GM12878 (cell line): Measurements from ENCODE around the gene TXLNB. TPM values are rescaled to one million over a fixed set of nuclear protein-coding genes. Genes with fewer than 3 reads are reported as not detected.

ENCODE experiments used
- ATAC-seq: fragments of 200-7000 bp; cut with Tn5 transposase; 3 replicates; pipeline ENCODE4 v1.9.1; 2020; ENCODE audit warnings: mild to moderate bottlenecking, moderate library complexity
- BruUV-seq: library from RNA; stranded (reverse); fragments of 400-500 nt; replicated peaks from 2 replicates; lab custom pipeline; 2021; lab: Mats Ljungman, UMichigan
- CTCF ChIA-PET: fragments of 300-600 bp; sonication (Branson Sonifier 250); formaldehyde crosslinking; extraction: SDS; loops from one replicate; lab custom pipeline; 2021; ENCODE audit warnings: inconsistent platforms; lab: Yijun Ruan, JAX
- POLR2A ChIA-PET: fragments of 350-600 bp; formaldehyde crosslinking; extraction: SDS; loops from one replicate; lab custom pipeline; 2021; ENCODE audit warnings: inconsistent platforms; lab: Charles Lee
- RAD21 ChIA-PET: fragments of 300-600 bp; sonication (Branson Sonifier 250); formaldehyde crosslinking; loops from one replicate; lab custom pipeline; 2023; ENCODE audit warnings: antibody characterized with exemption; ENCODE audit not compliant: unreplicated experiment; lab: Charles Lee
- SMC1A ChIA-PET: fragments of 300-600 bp; sonication (Branson Sonifier 250); formaldehyde crosslinking; loops from one replicate; lab custom pipeline; 2023; ENCODE audit not compliant: unreplicated experiment, uncharacterized antibody; lab: Charles Lee
- DNase-seq: peaks from one replicate; pipeline ENCODE4 v3.0.0-alpha.2; 2011; ENCODE audit warnings: low read depth, low spot score
- FAIRE-seq: peaks from 3 replicates; lab custom pipeline; 2011; peaks lifted over from hg19 to GRCh38; lab: Jason Lieb, UNC
- H2AFZ ChIP-seq: 2 replicates; pipeline ENCODE4 v1.6.0; 2011; ENCODE audit warnings: low read depth, low read length, control low read depth; ENCODE audit not compliant: control insufficient read depth
- H3K27ac ChIP-seq: 2 replicates; pipeline ENCODE4 v1.5.1; 2011; ENCODE audit warnings: control low read depth; ENCODE audit not compliant: control insufficient read depth, insufficient read depth
- H3K27me3 ChIP-seq, 2 experiments: replicated peaks in 1 of 2; 2 replicates each; pipeline versions ENCODE4 v1.6.0 to v1.6.1; 2011; ENCODE audit warnings: low read length in 1 of 2; ENCODE audit not compliant: control insufficient read depth in 2 of 2, insufficient read depth in 2 of 2
- H3K36me3 ChIP-seq, 2 experiments: 2 replicates each; pipeline ENCODE4 v1.5.1; 2011; ENCODE audit warnings: low read length in 1 of 2; ENCODE audit not compliant: control insufficient read depth in 2 of 2, insufficient read depth in 2 of 2
- H3K4me1 ChIP-seq: 2 replicates; pipeline ENCODE4 v1.6.1; 2011; ENCODE audit warnings: mild to moderate bottlenecking, low read length, moderate library complexity, mixed read lengths; ENCODE audit not compliant: control insufficient read depth, insufficient read depth
- H3K4me2 ChIP-seq: 2 replicates; pipeline ENCODE4 v1.6.0; 2011; ENCODE audit warnings: control low read depth; ENCODE audit not compliant: control insufficient read depth, insufficient read depth
- H3K4me3 ChIP-seq: fragments of 200-600 bp; sonication (generic); 2 replicates; pipeline ENCODE4 v1.5.1; 2016
- H3K79me2 ChIP-seq: 2 replicates; pipeline ENCODE4 v1.6.0; 2011; ENCODE audit warnings: low read length; ENCODE audit not compliant: control insufficient read depth, insufficient read depth
- H3K9ac ChIP-seq: 2 replicates; pipeline ENCODE4 v1.8.0; 2011; ENCODE audit warnings: low read length, control low read depth, mixed read lengths; ENCODE audit not compliant: control insufficient read depth, insufficient read depth
- H3K9me3 ChIP-seq: replicated peaks from 3 replicates; pipeline ENCODE4 v1.5.1; 2011; ENCODE audit warnings: mild to moderate bottlenecking, low read length; ENCODE audit not compliant: control insufficient read depth, insufficient read depth
- H4K20me1 ChIP-seq: 2 replicates; pipeline ENCODE4 v1.6.0; 2011; ENCODE audit not compliant: control insufficient read depth, insufficient read depth
- ASH2L ChIP-seq: fragments of 300-600, 200-600 bp; sonication (generic); IDR thresholded peaks from 2 replicates; pipeline ENCODE4 v1.6.1; 2017; ENCODE audit warnings: low read depth, mild to moderate bottlenecking, borderline replicate concordance
- FOXM1 ChIP-seq: IDR thresholded peaks from 2 replicates; pipeline ENCODE4 v1.6.1; 2012; ENCODE audit warnings: low read depth, mild to moderate bottlenecking, inconsistent platforms, low read length, moderate library complexity
- PRDM15 ChIP-seq: fragments of 450-650 bp; formaldehyde crosslinking; IDR thresholded peaks from 2 replicates; pipeline ENCODE4 v1.4.0; 2020; ENCODE audit warnings: mild to moderate bottlenecking, moderate library complexity
- WGBS: methylation state at CpG from one replicate; pipeline ENCODE4 v1.1.6; 2016; ENCODE audit warnings: low lambda C conversion rate; ENCODE audit not compliant: insufficient replicate concordance, insufficient coverage; ENCODE audit errors: missing lambda C conversion rate; 5-methylcytosine and 5-hydroxymethylcytosine counted together
- in situ Hi-C: fragments of 300-500 bp; cut with MboI; formaldehyde crosslinking; loops from 9 replicates; pipeline ENCODE4 v1.14.3; 2018; ENCODE audit warnings: mixed read lengths
- intact Hi-C: fragments of 100-400 bp; cut with micrococcal nuclease; formaldehyde crosslinking; loops from one replicate; pipeline ENCODE4 v1.14.2; 2022; ENCODE audit not compliant: unreplicated experiment
- polyA plus RNA-seq, 11 experiments: library from polyadenylated mRNA; depleted of rRNA in 4 of 11; unstranded in 6 of 11; stranded (reverse) in 5 of 11; fragments of >200 nt; fragmentation: Nextera tagmentation in 4 of 11; fragmentation: Illumina TruSeq in 1 of 11; extraction: Ambion mirVana in 4 of 11; extraction: Trizol in 1 of 11; gene quantifications; 1 replicate in 1 of 11; 2 replicates in 10 of 11; pipeline versions ENCODE4 v1.2.1 to v1.2.3, GENCODE V29; 2011 to 2016; ENCODE audit warnings: inconsistent platforms in 2 of 11, missing spikeins in 2 of 11, low read depth in 1 of 11
- total RNA-seq, 4 experiments: library from RNA; depleted of rRNA in 3 of 4; stranded (reverse); fragments of >200 nt in 3 of 4; fragmentation: Illumina TruSeq in 1 of 4; extraction: Trizol in 1 of 4; gene quantifications; 2 replicates each; pipeline versions ENCODE4 v1.2.1 to v1.2.3, GENCODE V29; 2013 to 2021
- TF ChIP-seq, protein P1 (sequence below): fragments of 450-650 bp; IDR thresholded peaks from 2 replicates; pipeline ENCODE4 v1.6.1; 2017; ENCODE audit warnings: mild to moderate bottlenecking, low read depth, inconsistent platforms; ENCODE audit not compliant: poor library complexity, severe bottlenecking

Gene TXLNB
- total and polyA plus RNA-seq, 10 of the 15 experiments (the other 5 are each of a cell fraction or from before 2014, with no cell fraction given), result 0.07 to 1.3 (median 0.22) TPM; not detected in 1

- H3K79me2 ChIP-seq, result no peaks in the 10 kb centered on the region
- peaks cover 18% of the 10 kb centered on the region for H3K4me1 ChIP-seq
- no peaks in the 10 kb centered on the region; the same call in 2 of the 3 replicates for H3K9me3 ChIP-seq
- no peak overlapping the region for H3K4me2 ChIP-seq
- in situ Hi-C loops, result no loop called here
- DNase-seq (no peak), ATAC-seq (no peak), FAIRE-seq (no peak)
- 65% methylated on average over 6 of the region's 6 CpGs for WGBS
- ChIA-PET POLR2A (no interaction called here), CTCF (no interaction called here), SMC1A (no interaction called here), RAD21 (no interaction called here)
- no peak overlapping the region for H2AFZ ChIP-seq
- H3K36me3 ChIP-seq, result no peaks in the 10 kb centered on the region
- no TSS peak for BruUV-seq
- H4K20me1 ChIP-seq, result no peaks in the 10 kb centered on the region
- no peak overlapping the region for H3K9ac ChIP-seq
- no peak overlapping the region for H3K4me3 ChIP-seq
- intact Hi-C loops, result no loop called here
- no peaks in the 10 kb centered on the region for H3K27me3 ChIP-seq
- H3K27ac ChIP-seq, result no peak overlapping the region
- TF ChIP-seq FOXM1 (no peak), ASH2L (no peak), PRDM15 (CRISPR knock-in tag) (no peak)
- TF ChIP-seq, protein P1, sequence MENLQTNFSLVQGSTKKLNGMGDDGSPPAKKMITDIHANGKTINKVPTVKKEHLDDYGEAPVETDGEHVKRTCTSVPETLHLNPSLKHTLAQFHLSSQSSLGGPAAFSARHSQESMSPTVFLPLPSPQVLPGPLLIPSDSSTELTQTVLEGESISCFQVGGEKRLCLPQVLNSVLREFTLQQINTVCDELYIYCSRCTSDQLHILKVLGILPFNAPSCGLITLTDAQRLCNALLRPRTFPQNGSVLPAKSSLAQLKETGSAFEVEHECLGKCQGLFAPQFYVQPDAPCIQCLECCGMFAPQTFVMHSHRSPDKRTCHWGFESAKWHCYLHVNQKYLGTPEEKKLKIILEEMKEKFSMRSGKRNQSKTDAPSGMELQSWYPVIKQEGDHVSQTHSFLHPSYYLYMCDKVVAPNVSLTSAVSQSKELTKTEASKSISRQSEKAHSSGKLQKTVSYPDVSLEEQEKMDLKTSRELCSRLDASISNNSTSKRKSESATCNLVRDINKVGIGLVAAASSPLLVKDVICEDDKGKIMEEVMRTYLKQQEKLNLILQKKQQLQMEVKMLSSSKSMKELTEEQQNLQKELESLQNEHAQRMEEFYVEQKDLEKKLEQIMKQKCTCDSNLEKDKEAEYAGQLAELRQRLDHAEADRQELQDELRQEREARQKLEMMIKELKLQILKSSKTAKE, result no peak
- TF ChIP-seq, all 136 proteins: peak for 0
Observed at GRCh38 chr6:139285590-139285989, 6.2 kb downstream of the TXLNB start.
